Right lobe of liver (tissue), 6 donors: ENCODE measurements around the gene FAS. TPM values are rescaled to one million over a fixed set of nuclear protein-coding genes. Genes with fewer than 3 reads are reported as not detected.
"Not testable (repeated sequence)": the region's sequence is repeated elsewhere in the genome, so short reads cannot be mapped to it uniquely, and the experiment has no call there.

Experiments
- ATAC-seq, 4 donors: fragments of 200-7000 bp; cut with Tn5 transposase; one replicate each; pipeline ENCODE4 v1.9.1; 2020; ENCODE audit warnings: mild to moderate bottlenecking in 4 of 4, moderate library complexity in 4 of 4
- DNase-seq, 3 donors: peaks; one replicate each; pipeline ENCODE4 v3.0.0-alpha.2; 2020
- H3K27ac ChIP-seq, 3 donors: fragments of 200-600 bp; one replicate each; pipeline ENCODE4 v1.8.0; 2022
- H3K27me3 ChIP-seq, 2 donors: fragments of 200-600 bp; one replicate each; pipeline ENCODE4 v1.8.0; 2022
- H3K36me3 ChIP-seq, 4 donors: fragments of 200-600 bp; sonication (generic) in 1 of 4; one replicate each; pipeline versions ENCODE4 v1.5.1 to v1.8.0; 2017 to 2022; ENCODE audit warnings: control low read depth in 1 of 4
- H3K4me1 ChIP-seq, 4 donors: fragments of 200-600 bp; sonication (generic) in 1 of 4; one replicate each; pipeline versions ENCODE4 v1.5.1 to v1.8.0; 2017 to 2022; ENCODE audit warnings: control low read depth in 1 of 4
- H3K4me3 ChIP-seq, 3 donors: fragments of 200-600 bp; one replicate each; pipeline ENCODE4 v1.8.0; 2022
- H3K9me3 ChIP-seq, 4 donors: fragments of 200-600 bp; sonication (generic) in 1 of 4; one replicate each; pipeline versions ENCODE4 v1.5.1 to v1.8.0; 2017 to 2022; ENCODE audit warnings: control low read depth in 1 of 4
- POLR2A ChIP-seq: fragments of 450-650 bp; IDR thresholded peaks from one replicate; pipeline ENCODE4 v1.6.1; 2017; ENCODE audit warnings: antibody characterized with exemption, mild to moderate bottlenecking
- WGBS: methylation state at CpG from one replicate; pipeline ENCODE4 v1.1.6; 2018; ENCODE audit warnings: low coverage, low lambda C conversion rate; ENCODE audit not compliant: insufficient coverage; ENCODE audit errors: missing lambda C conversion rate; 5-methylcytosine and 5-hydroxymethylcytosine counted together
- intact Hi-C, 2 donors: fragments of 100-400 bp; cut with DNase I; formaldehyde crosslinking; loops; one replicate each; pipeline versions ENCODE4 v1.11.2 to v1.14.1; 2022
- total RNA-seq, 6 experiments: library from RNA; depleted of rRNA in 2 of 6; stranded (reverse); fragments of >200 nt in 2 of 6; fragmentation: NEBNext Ultra II Directional in 3 of 6; extraction: Animal tissue kit (Norgen Biotek cat#: 25700) in 3 of 6; gene quantifications; one replicate each; pipeline versions ENCODE4 v1.1.0 to v1.2.4, GENCODE V29; 2016 to 2023
- TF ChIP-seq, protein P1 (sequence below), 4 donors: fragments of 200-600 bp in 3 of 4; fragments of 450-650 bp in 1 of 4; IDR thresholded peaks; one replicate each; pipeline versions ENCODE4 v1.5.1 to v1.8.0; 2016 to 2022; ENCODE audit warnings: antibody characterized with exemption in 4 of 4, mild to moderate bottlenecking in 2 of 4
- donor health status: DM: no; HTN: yes; CAD: no.
- donor health status: DM: no; HTN: no; CAD: no.
- donor health status: DM: no; HTN: no; CAD: no.
- donor health status: DM: no; HTN: yes; CAD: no.
- donor health status: DM: no; HTN: yes; CAD: no.

FAS gene
- total RNA-seq, 6 experiments from 2014 or later = 9.0 to 22.3 (median 18.9) TPM

DNA sequence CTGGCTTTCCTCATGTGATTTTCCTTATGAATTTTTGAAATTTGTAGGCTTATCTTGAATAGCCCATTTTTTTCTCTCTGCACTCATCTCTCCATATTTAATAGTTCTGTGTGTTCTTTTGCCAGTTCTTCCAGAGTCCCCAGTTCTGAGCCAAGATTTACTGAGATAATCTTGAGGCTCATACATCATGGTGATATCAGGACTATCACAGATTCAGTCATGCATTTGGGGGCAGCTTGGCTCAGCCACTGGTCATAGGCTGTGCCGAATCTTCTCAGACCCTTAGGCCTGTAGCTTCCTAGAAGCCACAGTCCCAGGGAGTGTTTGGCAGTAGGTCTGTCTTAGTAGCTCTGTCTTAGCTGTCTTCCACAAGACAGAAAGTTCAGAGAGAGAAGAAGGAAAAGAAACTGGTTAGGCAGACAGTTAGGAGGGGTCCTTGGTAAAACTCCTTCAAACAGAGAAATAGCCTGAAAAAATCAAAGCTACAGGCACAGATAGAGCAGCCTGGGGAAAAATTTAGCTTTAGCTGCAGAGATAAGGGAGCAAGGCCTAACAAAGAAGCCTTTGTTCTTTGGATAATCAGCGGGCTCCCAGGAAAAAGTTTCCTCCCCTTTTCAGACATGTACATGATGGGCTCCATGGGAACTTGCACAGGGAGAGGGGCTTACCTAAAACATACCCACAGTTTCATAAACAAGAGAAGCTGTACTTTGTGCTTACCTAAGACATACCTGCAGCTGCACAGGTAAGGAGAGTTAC is 29.1 kb downstream of the FAS start:
- peaks cover 0 to 25% (median 5%) of the 10 kb centered on the region in 4 donors for H3K36me3 ChIP-seq
- intact Hi-C loops = loop anchor here (10.0 kb wide), 1 partner anchor 185 kb away; the partner anchor contains the start of gene CH25H (in 2 of the 2)
- no peak for ATAC-seq

DNA sequence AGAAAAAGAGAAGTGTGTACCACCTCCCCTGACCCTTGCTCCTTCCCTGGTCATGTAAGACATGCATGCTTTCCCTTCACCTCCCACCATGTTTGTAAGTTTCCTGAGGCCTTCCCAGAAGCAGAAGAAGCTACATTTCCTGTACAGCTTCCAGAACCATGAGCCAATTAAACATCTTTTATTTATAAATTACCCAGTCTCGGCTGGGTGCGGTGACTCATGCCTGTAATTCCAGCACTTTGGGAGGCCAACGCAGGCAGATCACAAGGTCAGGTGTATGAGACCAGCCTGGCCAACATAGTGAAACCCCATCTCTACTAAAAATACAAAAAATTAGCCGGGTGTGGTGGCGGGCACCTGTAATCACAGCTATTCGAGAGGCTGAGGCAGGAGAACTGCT is 30.9 kb downstream of the FAS start:
- H3K9me3 ChIP-seq, ATAC-seq, H3K27ac ChIP-seq, H3K4me3 ChIP-seq, H3K4me1 ChIP-seq, DNase-seq, H3K36me3 ChIP-seq, H3K27me3 ChIP-seq: not testable (repeated sequence)
- intact Hi-C loops = loop anchor here (10.0 kb wide), 1 partner anchor 183 kb away; the partner anchor contains the start of gene CH25H (in 2 of the 2)
- WGBS = 95% methylated on average over 6 of the region's 6 CpGs

More for the DNA sequence above, 29.1 kb downstream of the FAS start:
- H3K27me3 ChIP-seq = no peaks in the 10 kb centered on the region
- no peak overlapping the region for H3K4me3 ChIP-seq
- no peaks in the 10 kb centered on the region for H3K4me1 ChIP-seq
- peaks cover 0 to 8% (median 0%) of the 10 kb centered on the region in 4 donors for H3K9me3 ChIP-seq
- WGBS = 80% methylated on average over 1 of the region's 2 CpGs
- H3K27ac ChIP-seq = no peak overlapping the region
- TF ChIP-seq POLR2A = no peak
- TF ChIP-seq, protein P1, sequence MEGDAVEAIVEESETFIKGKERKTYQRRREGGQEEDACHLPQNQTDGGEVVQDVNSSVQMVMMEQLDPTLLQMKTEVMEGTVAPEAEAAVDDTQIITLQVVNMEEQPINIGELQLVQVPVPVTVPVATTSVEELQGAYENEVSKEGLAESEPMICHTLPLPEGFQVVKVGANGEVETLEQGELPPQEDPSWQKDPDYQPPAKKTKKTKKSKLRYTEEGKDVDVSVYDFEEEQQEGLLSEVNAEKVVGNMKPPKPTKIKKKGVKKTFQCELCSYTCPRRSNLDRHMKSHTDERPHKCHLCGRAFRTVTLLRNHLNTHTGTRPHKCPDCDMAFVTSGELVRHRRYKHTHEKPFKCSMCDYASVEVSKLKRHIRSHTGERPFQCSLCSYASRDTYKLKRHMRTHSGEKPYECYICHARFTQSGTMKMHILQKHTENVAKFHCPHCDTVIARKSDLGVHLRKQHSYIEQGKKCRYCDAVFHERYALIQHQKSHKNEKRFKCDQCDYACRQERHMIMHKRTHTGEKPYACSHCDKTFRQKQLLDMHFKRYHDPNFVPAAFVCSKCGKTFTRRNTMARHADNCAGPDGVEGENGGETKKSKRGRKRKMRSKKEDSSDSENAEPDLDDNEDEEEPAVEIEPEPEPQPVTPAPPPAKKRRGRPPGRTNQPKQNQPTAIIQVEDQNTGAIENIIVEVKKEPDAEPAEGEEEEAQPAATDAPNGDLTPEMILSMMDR (IDR thresholded peaks at IDR 0.05) = no peak
- no peak for DNase-seq

DNA sequence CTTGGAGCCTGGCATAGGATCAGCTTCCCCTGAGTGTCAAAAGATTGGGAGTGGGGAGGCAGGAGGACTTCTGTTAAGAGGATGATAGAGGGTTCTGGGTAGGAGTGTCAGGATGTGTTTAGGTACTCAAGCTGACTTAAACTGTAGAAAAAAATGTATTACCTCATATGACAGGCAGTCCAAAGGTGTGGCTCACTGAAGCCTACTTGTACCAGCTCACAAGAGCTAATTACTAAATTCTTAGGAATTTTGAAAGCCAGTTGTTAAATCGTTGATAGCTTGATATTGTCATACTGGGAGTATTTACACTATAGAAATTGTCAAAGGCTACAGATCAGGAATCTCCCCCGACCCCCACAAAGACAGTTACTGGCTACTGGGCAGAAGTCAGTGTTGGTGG is 32.1 kb downstream of the FAS start:
- H3K27ac ChIP-seq = no peak overlapping the region
- DNase-seq (no peak), ATAC-seq (no peak)
- no peaks in the 10 kb centered on the region for H3K4me1 ChIP-seq
- peaks cover 0 to 8% (median 0%) of the 10 kb centered on the region in 4 donors for H3K9me3 ChIP-seq
- no peak overlapping the region for H3K4me3 ChIP-seq
- intact Hi-C loops = loop anchor here (10.0 kb wide), 1 partner anchor 182 kb away; the partner anchor contains the start of gene CH25H (in 2 of the 2)
- TF ChIP-seq, protein P1 (IDR thresholded peaks at IDR 0.05) = no peak
- no peak for TF ChIP-seq POLR2A
- 62% methylated on average over 2 of the region's 2 CpGs for WGBS
- peaks cover 0 to 10% (median 2%) of the 10 kb centered on the region in 4 donors for H3K36me3 ChIP-seq
- no peaks in the 10 kb centered on the region for H3K27me3 ChIP-seq

DNA sequence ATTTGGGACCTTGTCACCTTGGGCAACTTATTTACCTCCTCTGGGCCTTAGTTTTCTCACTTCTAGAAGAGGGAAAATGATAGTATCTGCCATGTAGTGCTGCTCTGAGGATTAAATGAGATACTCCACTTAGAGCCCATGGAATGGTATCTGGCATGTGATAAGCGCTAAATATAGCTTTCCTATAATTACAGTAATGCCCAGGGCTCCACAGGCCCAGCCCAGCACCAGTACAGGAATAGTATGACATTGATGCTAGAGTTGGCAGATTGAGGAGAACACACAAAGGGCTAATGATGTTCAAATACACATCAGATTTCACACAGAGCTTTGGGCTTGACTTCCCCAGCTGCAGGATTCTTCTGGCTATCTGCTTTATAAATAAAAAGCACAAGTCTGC is 34.9 kb downstream of the FAS start:
- DNase-seq = no peak
- Histone ChIP-seq H3K36me3 (peaks cover 0 to 4% (median under 1%) of the 10 kb centered on the region in 4 donors), H3K9me3 (peaks cover 0 to 1% (median 0%) of the 10 kb centered on the region in 4 donors), H3K4me1 (no peaks in the 10 kb centered on the region), H3K27ac (no peak overlapping the region), H3K4me3 (no peak overlapping the region), H3K27me3 (no peaks in the 10 kb centered on the region)
- WGBS = 100% methylated on average over 1 of the region's 1 CpG
- intact Hi-C loops = loop anchor here (10.0 kb wide), 1 partner anchor 179 kb away; the partner anchor contains the start of gene CH25H (in 2 of the 2)
- ATAC-seq = no peak
- TF ChIP-seq, protein P1 (IDR thresholded peaks at IDR 0.05) = no peak
- no peak for TF ChIP-seq POLR2A

- intact Hi-C loops = loop anchor here (10.0 kb wide), 1 partner anchor 176 kb away; the partner anchor contains the start of gene CH25H (in 2 of the 2)
- DNase-seq (no peak), ATAC-seq (no peak)
- Histone ChIP-seq H3K36me3 (no peaks in the 10 kb centered on the region), H3K27me3 (no peaks in the 10 kb centered on the region), H3K9me3 (no peaks in the 10 kb centered on the region), H3K4me3 (no peak overlapping the region), H3K27ac (no peak overlapping the region), H3K4me1 (peaks cover 0 to 6% (median 0%) of the 10 kb centered on the region in 4 donors)
- TF ChIP-seq, protein P1 (IDR thresholded peaks at IDR 0.05) = no peak
- TF ChIP-seq POLR2A = no peak
- WGBS = 71% methylated on average over 2 of the region's 2 CpGs
These were observed 38.6 kb downstream of the FAS start for GRCh38 chr10:89029181-89029580.
